ENCODE measurements around the gene MAML2.

The MAML2 gene

DNA sequence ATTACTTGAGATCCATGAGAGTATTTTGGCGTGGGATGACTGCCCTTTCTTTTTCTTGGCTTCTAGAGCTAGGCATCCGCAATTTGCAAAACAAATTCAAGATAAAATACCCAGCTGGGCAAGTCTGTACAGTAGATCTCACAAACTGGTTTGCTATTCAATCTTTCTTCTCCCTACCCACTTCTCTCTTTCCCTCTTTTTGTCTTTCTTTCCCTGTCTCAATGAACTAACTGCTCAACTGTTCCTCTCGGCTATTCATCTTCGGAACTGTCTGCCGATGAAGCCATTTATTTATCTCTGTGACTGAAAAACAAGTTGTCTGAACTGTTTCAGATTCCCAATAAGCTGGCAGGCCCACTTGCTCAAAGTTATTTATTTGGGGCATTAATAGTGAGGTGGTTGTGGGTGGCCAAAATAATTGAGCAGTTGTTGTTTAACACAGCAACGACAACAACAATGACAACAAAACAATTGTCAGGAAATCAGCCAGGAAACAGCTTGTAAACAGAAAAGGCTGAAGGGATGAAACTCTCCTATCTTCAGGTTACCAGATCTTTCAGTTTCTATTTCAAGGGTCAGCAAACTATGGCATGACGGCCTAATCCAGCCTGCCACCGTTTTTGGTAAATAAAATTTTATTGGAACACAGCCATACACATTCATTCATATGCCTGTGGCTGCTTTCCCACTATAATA lies 343.1 kb downstream of the MAML2 start:
- TF ChIP-seq CTCF (conservative IDR thresholded peaks at IDR 0.05; ENCODE audit: low read length), result no peak
- DNase-seq (ENCODE audit: low read depth), result peak; percentile 29
- H3K4me3 ChIP-seq (ENCODE audit: low read length), result peak overlapping the region; percentile 15; the same call in 1 of the 2 replicates

GRCh38 chr11:95996621-95997235 lies 346.3 kb downstream of the MAML2 start:
- no peak overlapping the region for H3K4me3 ChIP-seq (ENCODE audit: low read length)
- peak; percentile 80 for DNase-seq (ENCODE audit: low read depth)
- no peak for TF ChIP-seq CTCF (conservative IDR thresholded peaks at IDR 0.05; ENCODE audit: low read length)

DNA sequence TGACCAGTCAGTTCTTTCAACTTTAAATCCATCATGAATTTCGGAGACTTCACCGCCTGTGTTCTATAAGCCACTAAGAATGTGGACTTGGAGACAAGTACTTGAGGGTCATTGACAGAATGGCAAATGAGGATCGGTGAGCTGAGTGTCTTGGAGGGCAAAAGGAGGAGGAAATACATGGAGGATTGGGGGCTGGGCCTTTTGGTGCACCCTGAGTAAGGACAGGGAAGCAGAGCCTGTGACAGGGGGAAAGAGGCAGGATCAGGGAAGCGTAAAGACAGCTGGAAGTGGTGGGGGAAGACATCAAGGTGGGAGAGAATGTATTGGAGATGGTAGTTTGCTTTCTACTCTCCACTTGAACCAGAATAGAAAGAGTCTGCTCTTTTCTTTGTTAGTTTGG lies 348.7 kb downstream of the MAML2 start:
- no peak for DNase-seq (ENCODE audit: low read depth)
- H3K4me3 ChIP-seq (ENCODE audit: low read length), result no peak overlapping the region
- no peak for TF ChIP-seq CTCF (conservative IDR thresholded peaks at IDR 0.05; ENCODE audit: low read length)

DNA sequence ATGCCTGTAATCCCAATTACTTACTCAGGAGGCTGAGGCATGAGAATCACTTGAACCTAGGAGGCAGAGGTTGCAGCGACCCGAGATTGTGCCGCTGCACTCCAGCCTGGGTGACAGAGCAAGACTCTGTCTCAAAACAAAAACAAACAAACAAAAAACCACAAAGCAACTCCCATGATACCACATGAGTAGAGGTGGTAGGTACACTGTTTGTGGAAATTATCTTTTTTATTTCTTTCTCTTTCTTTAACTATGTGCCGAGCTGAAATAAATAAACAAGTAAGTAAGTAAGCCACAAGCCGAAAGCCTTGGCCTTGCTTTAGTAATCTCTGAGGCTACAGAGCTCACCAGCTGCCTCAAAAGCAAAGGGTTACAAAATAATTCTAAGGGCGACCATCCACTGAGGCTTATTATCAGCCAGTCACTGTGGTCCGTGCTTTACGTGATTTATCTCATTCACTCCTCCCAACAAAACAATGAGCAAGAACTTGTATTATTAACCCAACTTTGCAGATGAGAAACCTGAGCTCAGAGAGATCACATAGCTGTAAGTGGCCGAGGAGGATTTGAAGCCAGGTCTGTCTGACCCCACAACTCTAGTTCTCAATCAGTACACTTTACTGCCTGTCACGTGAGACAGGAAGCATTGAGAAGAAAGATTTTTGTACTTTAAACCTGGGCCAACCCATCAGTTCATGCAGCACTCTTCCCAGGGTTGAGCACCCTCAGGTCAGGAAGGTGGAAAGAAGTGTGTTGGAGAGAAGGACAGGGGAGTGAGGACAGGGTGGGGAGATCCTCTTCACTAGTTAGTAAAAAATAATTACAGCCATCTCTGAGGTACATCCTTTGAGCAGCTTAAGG lies 349.3 kb downstream of the MAML2 start:
- TF ChIP-seq CTCF (conservative IDR thresholded peaks at IDR 0.05; ENCODE audit: low read length), result no peak
- no peak overlapping the region for H3K4me3 ChIP-seq (ENCODE audit: low read length)
- DNase-seq (ENCODE audit: low read depth), result no peak

DNA sequence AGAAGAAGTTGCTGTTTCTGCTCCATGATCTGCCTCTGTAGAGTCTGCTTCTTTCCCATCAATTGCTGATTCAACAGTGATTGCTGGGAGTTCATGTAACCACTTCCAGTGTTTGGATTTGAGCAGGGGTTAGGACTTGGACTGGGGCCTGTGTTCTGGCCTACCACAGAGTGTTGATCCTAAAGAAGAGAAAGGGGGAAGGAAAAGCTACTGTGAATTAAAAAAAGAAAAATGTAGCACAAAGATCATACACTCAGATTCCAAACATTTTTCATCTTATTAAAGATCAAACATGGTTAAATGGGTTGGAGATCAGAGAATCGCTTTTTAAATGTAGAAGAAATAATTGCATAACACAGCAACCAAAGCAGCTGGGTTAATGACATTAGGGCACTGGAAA lies 351.4 kb downstream of the MAML2 start:
- DNase-seq (ENCODE audit: low read depth), result peak; percentile 74
- TF ChIP-seq CTCF (conservative IDR thresholded peaks at IDR 0.05; ENCODE audit: low read length), result no peak
- no peak overlapping the region for H3K4me3 ChIP-seq (ENCODE audit: low read length)

DNA sequence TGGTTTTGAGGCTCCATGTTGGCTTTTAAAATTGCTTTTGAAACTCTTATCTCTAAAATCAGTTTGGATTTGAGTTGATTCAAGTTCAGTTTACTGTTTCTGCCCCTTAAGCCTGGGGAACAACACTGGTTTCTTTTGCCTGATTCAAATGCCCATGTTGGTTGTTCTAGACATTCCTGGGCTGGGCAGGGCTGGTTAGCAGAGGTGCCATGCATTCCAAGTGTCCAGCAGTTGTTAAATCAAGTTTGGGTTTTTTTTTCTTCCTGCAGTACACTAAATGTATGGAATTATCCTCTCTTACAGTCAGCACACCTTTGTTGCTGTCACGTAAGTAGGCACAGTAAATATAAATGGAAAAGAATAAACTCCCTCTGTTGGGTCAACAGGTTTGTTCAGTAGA lies 351.9 kb downstream of the MAML2 start:
- no peak for TF ChIP-seq CTCF (conservative IDR thresholded peaks at IDR 0.05; ENCODE audit: low read length)
- peak; percentile 42 for DNase-seq (ENCODE audit: low read depth)
- no peak overlapping the region for H3K4me3 ChIP-seq (ENCODE audit: low read length)

Measured in AG10803 (cell line).